Stimulated activated CD8-positive, alpha-beta memory T cell treated with anti-CD3 and anti-CD28 coated beads, Interleukin-12 subunit alpha, Interleukin-12 subunit beta, amount 100 ng/mL, for 24 hours (primary cell): ENCODE results near the gene TSPAN11.
"Not testable (repeated sequence)": the region's sequence is repeated elsewhere in the genome, so short reads cannot be mapped to it uniquely, and the experiment has no call there.

Source experiments
- DNase-seq: peaks from one replicate; pipeline ENCODE4 v3.0.0-alpha.2; 2020; ENCODE audit errors: extremely low read depth

Gene TSPAN11

GRCh38 chr12:31002999-31003398, 76.5 kb downstream of the TSPAN11 start:
- DNase-seq, result no peak

- no peak for DNase-seq
These were observed 77.5 kb downstream of the TSPAN11 start for GRCh38 chr12:31003861-31004640.

GRCh38 chr12:31004666-31005065, 78.1 kb downstream of the TSPAN11 start:
- DNase-seq, result no peak

GRCh38 chr12:31005256-31005943, 78.9 kb downstream of the TSPAN11 start:
- DNase-seq, result no peak

- DNase-seq, result no peak
These were observed 79.4 kb downstream of the TSPAN11 start for GRCh38 chr12:31005944-31006361.

- no peak for DNase-seq
These were observed 80.0 kb downstream of the TSPAN11 start for GRCh38 chr12:31006416-31007152.

- no peak for DNase-seq
These were observed 80.6 kb downstream of the TSPAN11 start for GRCh38 chr12:31007153-31007495.

- DNase-seq, result no peak
These were observed 81.2 kb downstream of the TSPAN11 start for GRCh38 chr12:31007636-31008175.

GRCh38 chr12:31008241-31008761, 81.8 kb downstream of the TSPAN11 start:
- no peak for DNase-seq

GRCh38 chr12:31008961-31009840, 82.7 kb downstream of the TSPAN11 start:
- DNase-seq, result no peak

GRCh38 chr12:31009976-31010375, 83.4 kb downstream of the TSPAN11 start:
- DNase-seq, result no peak

GRCh38 chr12:31011336-31011735, 84.8 kb downstream of the TSPAN11 start:
- DNase-seq, result no peak

- no peak for DNase-seq
These were observed 85.4 kb downstream of the TSPAN11 start for GRCh38 chr12:31011746-31012566.

GRCh38 chr12:31012567-31012891, 86.0 kb downstream of the TSPAN11 start:
- not testable (repeated sequence) for DNase-seq

GRCh38 chr12:31015215-31015614, 88.7 kb downstream of the TSPAN11 start:
- DNase-seq, result no peak

GRCh38 chr12:31016057-31016456, 89.5 kb downstream of the TSPAN11 start:
- no peak for DNase-seq

- DNase-seq, result no peak
These were observed 91.0 kb downstream of the TSPAN11 start for GRCh38 chr12:31017535-31017934.

- no peak for DNase-seq
These were observed 91.7 kb downstream of the TSPAN11 start for GRCh38 chr12:31018106-31018789.

- no peak for DNase-seq
These were observed 92.4 kb downstream of the TSPAN11 start for GRCh38 chr12:31018790-31019505.
